Measurements from ENCODE around the gene ZSCAN23. TPM values are rescaled to one million over a fixed set of nuclear protein-coding genes. Genes with fewer than 3 reads are reported as not detected.

Gene ZSCAN23
- total RNA-seq, 1 experiment from 2014 or later, result 3.2 TPM

Other genes with a start within 250 kb of the ZSCAN23 start
- 14.0 and 17.0 TPM in 2 replicates for gene ZSCAN9, start 218.2 kb downstream of the ZSCAN23 start, total RNA-seq (2014; rRNA removed; shearing (Covaris generic))
- gene ZKSCAN4, start 191.2 kb downstream of the ZSCAN23 start, total RNA-seq (2014; rRNA removed; shearing (Covaris generic)), result 3.5 and 5.6 TPM in 2 replicates
- gene NKAPL, start 184.2 kb downstream of the ZSCAN23 start, total RNA-seq (2014; rRNA removed; shearing (Covaris generic)), result not detected in 2 replicates
- gene ZSCAN26, start 176.3 kb downstream of the ZSCAN23 start, total RNA-seq (2014; rRNA removed; shearing (Covaris generic)), result 16.9 and 18.7 TPM in 2 replicates
- gene PGBD1, start 161.9 kb downstream of the ZSCAN23 start, total RNA-seq (2014; rRNA removed; shearing (Covaris generic)), result 9.1 and 12.0 TPM in 2 replicates
- gene ZSCAN31, start 107.3 kb downstream of the ZSCAN23 start, total RNA-seq (2014; rRNA removed; shearing (Covaris generic)), result 17.4 and 24.4 TPM in 2 replicates
- gene ZKSCAN3, start 93.5 kb downstream of the ZSCAN23 start, total RNA-seq (2014; rRNA removed; shearing (Covaris generic)), result 3.7 and 5.0 TPM in 2 replicates
- 5.3 and 7.3 TPM in 2 replicates for gene ZSCAN12, start 43.7 kb downstream of the ZSCAN23 start, total RNA-seq (2014; rRNA removed; shearing (Covaris generic))
- not detected in 2 replicates for gene GPX6, start 72.3 kb upstream of the ZSCAN23 start, total RNA-seq (2014; rRNA removed; shearing (Covaris generic))
- not detected in 2 replicates for gene GPX5, start 82.4 kb upstream of the ZSCAN23 start, total RNA-seq (2014; rRNA removed; shearing (Covaris generic))

All from A172 (cell line).